Peyer's patch (tissue), 4 donors: ENCODE results near the gene PPP6R1. TPM values are rescaled to one million over a fixed set of nuclear protein-coding genes. Genes with fewer than 3 reads are reported as not detected.

ENCODE experiments used
- DNase-seq, 3 donors: peaks; one replicate each; pipeline ENCODE4 v3.0.0-alpha.2; 2017 to 2019
- H3K27ac ChIP-seq, 4 donors: fragments of 200-600 bp; sonication (generic); one replicate each; pipeline ENCODE4 v1.5.1; 2016 to 2019
- H3K27me3 ChIP-seq, 2 donors: fragments of 200-600 bp; sonication (generic); one replicate each; pipeline ENCODE4 v1.5.1; 2019
- H3K36me3 ChIP-seq, 3 donors: fragments of 200-600 bp; sonication (generic); one replicate each; pipeline ENCODE4 v1.5.1; 2016 to 2019
- H3K4me1 ChIP-seq, 4 donors: fragments of 200-600 bp; sonication (generic); one replicate each; pipeline ENCODE4 v1.5.1; 2016 to 2019
- H3K4me3 ChIP-seq, 4 donors: fragments of 200-600 bp; sonication (generic); 1 replicate in 3 of 4; 2 replicates in 1 of 4; pipeline ENCODE4 v1.5.1; 2016 to 2019; ENCODE audit warnings: mild to moderate bottlenecking in 1 of 4
- H3K9me3 ChIP-seq, 4 donors: fragments of 200-600 bp; sonication (generic); one replicate each; pipeline ENCODE4 v1.5.1; 2016 to 2019; ENCODE audit warnings: mild to moderate bottlenecking in 1 of 4
- CTCF ChIP-seq, 6 experiments: fragments of 450-650 bp in 4 of 6; fragments of 200-600 bp in 2 of 6; sonication (generic) in 1 of 6; IDR thresholded peaks; one replicate each; pipeline ENCODE4 v1.5.1; 2017 to 2019; ENCODE audit warnings: antibody characterized with exemption in 6 of 6, mild to moderate bottlenecking in 3 of 6, moderate library complexity in 1 of 6
- POLR2A ChIP-seq, 2 donors: fragments of 450-650 bp; IDR thresholded peaks; one replicate each; pipeline ENCODE4 v1.5.1; 2017; ENCODE audit warnings: antibody characterized with exemption in 2 of 2, mild to moderate bottlenecking in 2 of 2, moderate library complexity in 2 of 2
- total RNA-seq, 4 donors: library from RNA; depleted of rRNA; stranded (reverse); fragments of >200 nt; gene quantifications; one replicate each; pipeline ENCODE4 v1.1.0, GENCODE V29; 2016

PPP6R1 gene
- total RNA-seq, 4 donors from 2014 or later, result 71.2 to 123 (median 94.8) TPM

- Histone ChIP-seq H3K4me1 (peaks cover 0 to 37% (median 19%) of the 10 kb centered on the region in 4 donors), H3K27ac (peak overlapping the region; percentile 95 to 99 (median 96)), H3K9me3 (no peaks in the 10 kb centered on the region), H3K36me3 (no peaks in the 10 kb centered on the region), H3K27me3 (no peaks in the 10 kb centered on the region), H3K4me3 (peak overlapping the region; percentile 93 to 98 (median 96))
- peak in 2 of 3 donors; percentile 58 to 60 for DNase-seq
- TF ChIP-seq CTCF (IDR thresholded peaks at IDR 0.05) (no peak), POLR2A (IDR thresholded peaks at IDR 0.05) (peak in 1 of 2 donors; percentile 71)
Observed at GRCh38 chr19:55259540-55260210, 858 bp upstream of the PPP6R1 start.

GRCh38 chr19:55258476-55258827, 365 bp downstream of the PPP6R1 start:
- Histone ChIP-seq H3K27me3 (no peaks in the 10 kb centered on the region), H3K4me3 (peak overlapping the region; percentile 93 to 98 (median 96)), H3K9me3 (no peaks in the 10 kb centered on the region), H3K27ac (peak overlapping the region; percentile 95 to 99 (median 96)), H3K36me3 (no peaks in the 10 kb centered on the region), H3K4me1 (peaks cover 0 to 40% (median 21%) of the 10 kb centered on the region in 4 donors)
- peak in 1 of 3 donors; percentile 39 for DNase-seq
- no peak for TF ChIP-seq CTCF (IDR thresholded peaks at IDR 0.05)

GRCh38 chr19:55257461-55258420, 1.1 kb downstream of the PPP6R1 start:
- Histone ChIP-seq H3K36me3 (no peaks in the 10 kb centered on the region), H3K9me3 (no peaks in the 10 kb centered on the region), H3K27me3 (no peaks in the 10 kb centered on the region), H3K4me1 (peaks cover 0 to 44% (median 28%) of the 10 kb centered on the region in 4 donors), H3K4me3 (peak overlapping the region; percentile 93 to 98 (median 96)), H3K27ac (peak overlapping the region; percentile 95 to 99 (median 96))
- DNase-seq, result peak in 2 of 3 donors; percentile 38 to 68
- peak in 1 of 2 donors; percentile 17 for TF ChIP-seq POLR2A (IDR thresholded peaks at IDR 0.05)
- no peak for TF ChIP-seq CTCF (IDR thresholded peaks at IDR 0.05)

GRCh38 chr19:55256562-55257460, 2.0 kb downstream of the PPP6R1 start:
- peaks cover 0 to 52% (median 36%) of the 10 kb centered on the region in 4 donors for H3K4me1 ChIP-seq
- no peak for TF ChIP-seq CTCF (IDR thresholded peaks at IDR 0.05)
- TF ChIP-seq POLR2A (IDR thresholded peaks at IDR 0.05), result no peak
- no peaks in the 10 kb centered on the region for H3K27me3 ChIP-seq
- peak overlapping the region; percentile 93 to 98 (median 96) for H3K4me3 ChIP-seq
- no peaks in the 10 kb centered on the region for H3K9me3 ChIP-seq
- H3K27ac ChIP-seq, result peak overlapping the region; percentile 95 to 99 (median 96)
- H3K36me3 ChIP-seq, result peaks cover 0 to under 1% (median 0%) of the 10 kb centered on the region in 3 donors
- DNase-seq, result peak in 1 of 3 donors; percentile 31
